ENCODE measurements around the gene TRIM23.
"Not testable (repeated sequence)": the region's sequence is repeated elsewhere in the genome, so short reads cannot be mapped to it uniquely, and the experiment has no call there.

TRIM23 gene

GRCh38 chr5:65624025-65624570 lies at the start of gene TRIM23:
Gene TRIM23, minus strand, starts transcription at chr5:65624333. Its CDS starts 59 bp downstream, at chr5:65624274.
- in situ Hi-C loops (cut with HindIII; ENCODE audit: low sequenced_read_pairs) = no loop called here

- in situ Hi-C loops (cut with HindIII; ENCODE audit: low sequenced_read_pairs) = no loop called here
These were observed 48.7 kb upstream of the TRIM23 start for GRCh38 chr5:65672796-65673195.

GRCh38 chr5:65668696-65669095 lies 44.6 kb upstream of the TRIM23 start:
- in situ Hi-C loops (cut with HindIII; ENCODE audit: low sequenced_read_pairs) = no loop called here

- in situ Hi-C loops (cut with HindIII; ENCODE audit: low sequenced_read_pairs) = no loop called here
These were observed 39.8 kb upstream of the TRIM23 start for GRCh38 chr5:65663804-65664521.

GRCh38 chr5:65654713-65655112 lies 30.6 kb upstream of the TRIM23 start:
- in situ Hi-C loops (cut with HindIII; ENCODE audit: low sequenced_read_pairs) = no loop called here

- in situ Hi-C loops (cut with HindIII; ENCODE audit: low sequenced_read_pairs) = no loop called here
These were observed 27.0 kb upstream of the TRIM23 start for GRCh38 chr5:65651144-65651543.

GRCh38 chr5:65647941-65648340 lies 23.8 kb upstream of the TRIM23 start:
- in situ Hi-C loops (cut with HindIII; ENCODE audit: low sequenced_read_pairs) = no loop called here

GRCh38 chr5:65646938-65647337 lies 22.8 kb upstream of the TRIM23 start:
- in situ Hi-C loops (cut with HindIII; ENCODE audit: low sequenced_read_pairs) = no loop called here

GRCh38 chr5:65640240-65640639 lies 16.1 kb upstream of the TRIM23 start:
- in situ Hi-C loops (cut with HindIII; ENCODE audit: low sequenced_read_pairs) = no loop called here

- in situ Hi-C loops (cut with HindIII; ENCODE audit: low sequenced_read_pairs) = no loop called here
These were observed 6.8 kb upstream of the TRIM23 start for GRCh38 chr5:65630981-65631380.

- in situ Hi-C loops (cut with HindIII; ENCODE audit: low sequenced_read_pairs) = no loop called here
These were observed 1.6 kb upstream of the TRIM23 start for GRCh38 chr5:65625743-65626142.

GRCh38 chr5:65624571-65625555 lies 730 bp upstream of the TRIM23 start, which contains the start of the genes SHLD3 and TRAPPC13:
Gene SHLD3, plus strand, starts transcription at chr5:65625027. Its CDS starts 4,561 bp downstream, at chr5:65629588.
Gene TRAPPC13, plus strand, starts transcription at chr5:65625027. Its CDS starts 34 bp downstream, at chr5:65625061.
- in situ Hi-C loops (cut with HindIII; ENCODE audit: low sequenced_read_pairs) = no loop called here

GRCh38 chr5:65623482-65623881 lies 651 bp downstream of the TRIM23 start:
- in situ Hi-C loops (cut with HindIII; ENCODE audit: low sequenced_read_pairs) = no loop called here

GRCh38 chr5:65621961-65622360 lies 2.2 kb downstream of the TRIM23 start:
- in situ Hi-C loops (cut with HindIII; ENCODE audit: low sequenced_read_pairs) = not testable (repeated sequence)

GRCh38 chr5:65620021-65620420 lies 4.1 kb downstream of the TRIM23 start:
- in situ Hi-C loops (cut with HindIII; ENCODE audit: low sequenced_read_pairs) = no loop called here

- in situ Hi-C loops (cut with HindIII; ENCODE audit: low sequenced_read_pairs) = no loop called here
These were observed 11.7 kb downstream of the TRIM23 start for GRCh38 chr5:65612298-65612907.

GRCh38 chr5:65611524-65611923 lies 12.6 kb downstream of the TRIM23 start:
- in situ Hi-C loops (cut with HindIII; ENCODE audit: low sequenced_read_pairs) = no loop called here

GRCh38 chr5:65601761-65602160 lies 22.4 kb downstream of the TRIM23 start:
- in situ Hi-C loops (cut with HindIII; ENCODE audit: low sequenced_read_pairs) = not testable (repeated sequence)

- in situ Hi-C loops (cut with HindIII; ENCODE audit: low sequenced_read_pairs) = no loop called here
These were observed 35.4 kb downstream of the TRIM23 start for GRCh38 chr5:65588694-65589093.

- in situ Hi-C loops (cut with HindIII; ENCODE audit: low sequenced_read_pairs) = no loop called here
These were observed 47.0 kb downstream of the TRIM23 start for GRCh38 chr5:65577141-65577540.
